ENCODE measurements around the gene IER5. TPM values are rescaled to one million over a fixed set of nuclear protein-coding genes. Genes with fewer than 3 reads are reported as not detected.

IER5 gene
- total and polyA plus RNA-seq, 9 of the 15 experiments (the other 6 are each of a cell fraction or from before 2014, with no cell fraction given), result 2.4 to 32.1 (median 12.0) TPM

GRCh38 chr1:181087400-181087901 is 1.0 kb upstream of the IER5 start:
- intact Hi-C loops (cut with micrococcal nuclease), result loop anchor here (5.0 to 10.0 kb wide), 3 partner anchors 160 to 570 kb away; no protein-coding TSS in a partner anchor
- peak; percentile 19 for ATAC-seq
- TF ChIP-seq NRF1 (conservative IDR thresholded peaks at IDR 0.05 in 1 of 2, IDR thresholded peaks at IDR 0.05 in 1 of 2) (peak; percentile 27 to 49; a peak in 3 of 4 replicates), NFXL1 (CRISPR knock-in tag; IDR thresholded peaks at IDR 0.05) (no peak), FOXJ2 (tag; IDR thresholded peaks at IDR 0.05) (peak; percentile 63; the same call in 1 of the 2 replicates), GTF3C2 (IDR thresholded peaks at IDR 0.05; ENCODE audit: borderline replicate concordance, extremely low read depth, insufficient read length) (no peak), JUNB (CRISPR knock-in tag; conservative IDR thresholded peaks at IDR 0.05) (peak; percentile 73; the same call in 1 of the 2 replicates), MAFK (IDR thresholded peaks at IDR 0.05; ENCODE audit: low read length) (no peak), ZNF830 (CRISPR knock-in tag; IDR thresholded peaks at IDR 0.05) (no peak), ZNF444 (CRISPR knock-in tag; IDR thresholded peaks at IDR 0.05) (no peak), ETV6 (IDR thresholded peaks at IDR 0.05; ENCODE audit: borderline replicate concordance in 1 of 2, low read depth in 2 of 2, low read length in 1 of 2) (0 out of 4 replicates have a peak, but pooled peaks of 1 of the 2 experiments have one; percentile 27), ETV6 (CRISPR knock-in tag; IDR thresholded peaks at IDR 0.05; ENCODE audit: borderline replicate concordance) (no peak), MXI1 (IDR thresholded peaks at IDR 0.05; ENCODE audit: low read depth, low read length) (no peak), HEY1 (CRISPR knock-in tag; IDR thresholded peaks at IDR 0.05; ENCODE audit: borderline replicate concordance) (no peak), AFF1 (IDR thresholded peaks at IDR 0.05; ENCODE audit: low read depth in 1 of 2, partially characterized antibody in 2 of 2) (peak in 1 of 2 experiments; percentile 47), BACH1 (tag; IDR thresholded peaks at IDR 0.05) (peak; percentile 77; the same call in 1 of the 2 replicates)

More at GRCh38 chr1:181087400-181087901, 1.0 kb upstream of the IER5 start:
- Histone ChIP-seq H3K4me3 (peak overlapping the region; percentile 84), H3K9me3 (replicated peaks; ENCODE audit: control insufficient read depth, insufficient read depth, low read depth, low read length) (no peaks in the 10 kb centered on the region), H3K36me3 (ENCODE audit: control insufficient read depth, insufficient read depth, low read length) (peaks cover 23% of the 10 kb centered on the region), H2AFZ (ENCODE audit: low read depth, low read length) (peak overlapping the region; percentile 96), H3K9me1 (ENCODE audit: control insufficient read depth, insufficient read depth, low read length) (no peaks in the 10 kb centered on the region), H4K20me1 (replicated peaks; ENCODE audit: control insufficient read depth, insufficient read depth, low read length) (peaks cover 28% of the 10 kb centered on the region), H3K79me2 (ENCODE audit: control insufficient read depth, insufficient read depth, low read length) (peaks cover 42% of the 10 kb centered on the region), H3K27ac (ENCODE audit: extremely low read depth, low read depth, low read length) (peak overlapping the region; percentile 82), H3K9ac (ENCODE audit: insufficient read depth in 1 of 2, low read depth in 2 of 2, low read length in 2 of 2) (peak overlapping the region; percentile 3 to 83; a peak in 3 of 4 replicates), H3K4me1 (replicated peaks in 1 of 2; ENCODE audit: control insufficient read depth in 2 of 2, insufficient read depth in 2 of 2, low read length in 2 of 2) (peaks cover 21 to 35% of the 10 kb centered on the region in 2 experiments), H3K27me3 (ENCODE audit: control insufficient read depth in 2 of 2, insufficient read depth in 2 of 2, low read length in 2 of 2) (no peaks in the 10 kb centered on the region), H3K4me2 (ENCODE audit: insufficient read depth, low read length) (peak overlapping the region; percentile 88)
- FAIRE-seq (peak; percentile 67), DNase-seq (ENCODE audit: extremely low read depth in 1 of 4, low spot score in 3 of 4) (peak; percentile 33 to 78 (median 47))
- CTCF ChIA-PET (ENCODE audit: low intra/inter-chr PET ratio), result interaction anchor here (0.7 to 1.4 kb wide), 2 partner anchors 55 to 64 kb away, joined by 3 to 5 read pairs; partner anchors contain the start of gene STX6
- BruUV-seq (replicated peaks), result no TSS peak
- POLR2A ChIA-PET, result interaction anchor here (0.6 to 10.3 kb wide), 7 partner anchors 11 to 1212 kb away, joined by 3 to 257 read pairs (median 3); no protein-coding TSS in a partner anchor
- 12% methylated on average over 8 of the region's 8 CpGs for WGBS (ENCODE audit: insufficient coverage, low coverage, missing lambda C conversion rate)
- in situ Hi-C loops (cut with MboI), result no loop called here
